ENCODE data around the gene SLC7A6OS. TPM values are rescaled to one million over a fixed set of nuclear protein-coding genes. Genes with fewer than 3 reads are reported as not detected.

The SLC7A6OS gene
- total RNA-seq, 1 experiment from 2014 or later = 24.5 TPM

- H3K23ac ChIP-seq (ENCODE audit: insufficient read length, low read depth, low read length) = no peak overlapping the region
Measured at GRCh38 chr16:68298907-68299561, 11.7 kb downstream of the SLC7A6OS start.

More at GRCh38 chr16:68298907-68299561, 11.7 kb downstream of the SLC7A6OS start:
- Histone ChIP-seq H3K79me2 (ENCODE audit: insufficient read depth, low read length) (no peaks in the 10 kb centered on the region), H4K91ac (ENCODE audit: insufficient read length, low read depth, low read length) (no peak overlapping the region), H3K79me1 (ENCODE audit: insufficient read depth, low read depth, low read length, poor library complexity, severe bottlenecking) (no peaks in the 10 kb centered on the region), H3T11ph (ENCODE audit: low read length) (no peak overlapping the region), H3K27ac (ENCODE audit: insufficient read length, low read depth, low read length) (no peak overlapping the region), H3K23me2 (ENCODE audit: insufficient read length, low read depth, low read length, poor library complexity, severe bottlenecking) (no peaks in the 10 kb centered on the region), H3K4me2 (ENCODE audit: insufficient read depth, insufficient read length, low read length) (no peak overlapping the region), H4K5ac (ENCODE audit: insufficient read length, low read depth, low read length) (no peak overlapping the region), H4K8ac (replicated peaks; ENCODE audit: insufficient read length, low read depth, low read length) (no peak overlapping the region), H3K14ac (ENCODE audit: insufficient read depth, low read length) (no peak overlapping the region), H2AFZ (ENCODE audit: low read length) (no peak overlapping the region), H4K20me1 (ENCODE audit: control insufficient read depth, insufficient read depth, insufficient read length) (no peaks in the 10 kb centered on the region), H2BK12ac (ENCODE audit: insufficient read length, low read depth, low read length) (no peak overlapping the region), H2AK5ac (ENCODE audit: insufficient read length, low read length) (no peak overlapping the region), H2BK20ac (ENCODE audit: low read depth, low read length, poor library complexity, severe bottlenecking) (no peak overlapping the region), H3K56ac (ENCODE audit: insufficient read length, low read depth, low read length) (no peak overlapping the region), H3K4ac (ENCODE audit: low read depth, low read length) (no peak overlapping the region), H3K4me1 (ENCODE audit: insufficient read depth, low read length) (no peaks in the 10 kb centered on the region), H3K9ac (ENCODE audit: extremely low read depth, insufficient read length, low read length) (no peak overlapping the region), H3K18ac (ENCODE audit: insufficient read length, low read depth, low read length) (no peak overlapping the region), H2BK15ac (ENCODE audit: low read depth, low read length) (no peak overlapping the region), H3K9me3 (ENCODE audit: control insufficient read depth, low read depth, low read length) (no peaks in the 10 kb centered on the region), H2BK120ac (ENCODE audit: low read depth, low read length, poor library complexity, severe bottlenecking) (no peak overlapping the region), H3K27me3 (ENCODE audit: insufficient read depth, low read length) (no peaks in the 10 kb centered on the region), H2BK5ac (ENCODE audit: insufficient read length, low read length) (no peak overlapping the region)
- Mint-ChIP-seq H3K27me3 (ENCODE audit: low read depth) (no peaks in the 10 kb centered on the region; the same call in 1 of the 2 replicates), H3K9me3 (no peaks in the 10 kb centered on the region), H3K36me3 (ENCODE audit: insufficient read depth in 1 of 3, low read depth in 3 of 3) (peaks cover 29 to 91% (median 59%) of the 10 kb centered on the region in 3 experiments; a peak in 6 of 7 replicates), H3K4me1 (0 out of 4 replicates have a peak, but pooled peaks cover 0 to 2% of the 10 kb centered on the region in 2 experiments), H3K4me3 (no peak overlapping the region), H3K27ac (no peak overlapping the region)
- TF ChIP-seq CTCF (conservative IDR thresholded peaks at IDR 0.05) = no peak
- DNase-seq = no peak
- WGBS (ENCODE audit: extremely low coverage, insufficient read length, low lambda C conversion rate) = no CpG with 5 or more reads among the region's 5 CpGs
